Heart right ventricle (tissue), 16 donors: ENCODE data around the gene TRIM41. TPM values are rescaled to one million over a fixed set of nuclear protein-coding genes. Genes with fewer than 3 reads are reported as not detected.

Experiments
- ATAC-seq, 8 donors: fragments of 200-7000 bp; cut with Tn5 transposase; one replicate each; pipeline ENCODE4 v1.9.1; 2020; ENCODE audit warnings: mild to moderate bottlenecking in 8 of 8, moderate library complexity in 8 of 8, moderate number of reproducible peaks in 1 of 8
- DNase-seq, 2 donors: peaks; one replicate each; pipeline ENCODE4 v3.0.0-alpha.2; 2020
- H3K27ac ChIP-seq, 10 donors: fragments of 200-600 bp; sonication (generic) in 2 of 10; one replicate each; pipeline versions ENCODE4 v1.5.0 to v1.8.0; 2020 to 2022; ENCODE audit warnings: mild to moderate bottlenecking in 3 of 10
- H3K27me3 ChIP-seq, 7 donors: fragments of 200-600 bp; one replicate each; pipeline ENCODE4 v1.8.0; 2021 to 2022; ENCODE audit warnings: mild to moderate bottlenecking in 2 of 7
- H3K36me3 ChIP-seq, 9 donors: fragments of 200-600 bp; sonication (generic) in 1 of 9; one replicate each; pipeline versions ENCODE4 v1.5.0 to v1.8.0; 2020 to 2022; ENCODE audit warnings: mild to moderate bottlenecking in 2 of 9
- H3K4me1 ChIP-seq, 9 donors: fragments of 200-600 bp; sonication (generic) in 1 of 9; one replicate each; pipeline versions ENCODE4 v1.5.0 to v1.8.0; 2020 to 2022; ENCODE audit warnings: mild to moderate bottlenecking in 4 of 9
- H3K4me3 ChIP-seq, 10 donors: fragments of 200-600 bp; sonication (generic) in 2 of 10; one replicate each; pipeline versions ENCODE4 v1.5.0 to v1.8.0; 2020 to 2022; ENCODE audit warnings: mild to moderate bottlenecking in 7 of 10, moderate library complexity in 2 of 10
- H3K9me3 ChIP-seq, 11 donors: fragments of 200-600 bp in 10 of 11; sonication (generic) in 2 of 11; one replicate each; pipeline versions ENCODE4 v1.5.0 to v1.8.0; 2013 to 2022; ENCODE audit warnings: mild to moderate bottlenecking in 2 of 11, control low read depth in 1 of 11, moderate library complexity in 1 of 11
- CTCF ChIP-seq, 9 donors: fragments of 200-600 bp; sonication (generic) in 2 of 9; IDR thresholded peaks; one replicate each; pipeline versions ENCODE4 v1.5.0 to v1.8.0; 2021 to 2022; ENCODE audit warnings: antibody characterized with exemption in 9 of 9, mild to moderate bottlenecking in 5 of 9, moderate library complexity in 1 of 9
- WGBS, 2 donors: extraction: QIAGEN DNeasy Blood & Tissue Kit; methylation state at CpG; one replicate each; pipeline ENCODE4 v1.1.7; 2013; ENCODE audit warnings: inconsistent platforms in 1 of 2; 5-methylcytosine and 5-hydroxymethylcytosine counted together
- intact Hi-C, 10 donors: fragments of 100-400 bp; cut with DNase I; formaldehyde crosslinking; loops; one replicate each; pipeline versions ENCODE4 v1.11.1 to v1.14.2; 2022
- polyA plus RNA-seq, 2 donors: library from polyadenylated mRNA; stranded (reverse); fragments of 200-250 nt; gene quantifications; one replicate each; pipeline ENCODE4 v1.2.3, GENCODE V29; 2013
- total RNA-seq, 10 donors: library from RNA; stranded (reverse); fragmentation: NEBNext Ultra II Directional in 3 of 10; extraction: Animal tissue kit (Norgen Biotek cat#: 25700) in 3 of 10; gene quantifications; one replicate each; pipeline versions ENCODE4 v1.2.1 to v1.2.4, GENCODE V29; 2021 to 2023
- donor health status: Arrhythmogenic right ventricular cardiomyopathy.
- donor health status: ischemic (EF 13 %, LVEDD 7.1; RV severe dilation, severe dysfunction).
- donor health status: healthy with polysubstance abuse.
- donor health status: DM: no; HTN: yes; CAD: no.
- donor health status: DM: no; HTN: no; CAD: no.
- donor health status: ischemic (EF 25% LVEDD 6.9; RV normal size, moderate dysfunction).
- donor health status: ischemic (EF 25% LVEDD 5.7; RV mildly dilated, moderate dysfunction).
- donor health status: healthy.
- donor health status: DM: yes; HTN: yes; CAD: no.
- donor health status: Ischemic cardiomyopathy.
- donor health status: ischemic (EF 35%, LVEDD 5.7; RV mildly dilated, moderate dysfunction).
- donor health status: nonischemic (EF 11% LVEDD 7.7; RV severe dilation, severe dysfunction).
- donor health status: DM: yes; HTN: yes; CAD: no.
- donor health status: PGD.
- donor health status: ischemic (EF 29% LVEDD 5.4; RV normal size, mild dysfunction).
- donor health status: nonischemic (EF 23%, LVEDD 6.1; RV moderate dilation, normal function).

The TRIM41 gene
- total and polyA plus RNA-seq, 12 donors = 12.1 to 28.2 (median 25.2) TPM

- Histone ChIP-seq H3K36me3 (peaks cover 10 to 100% (median 89%) of the 10 kb centered on the region in 9 donors), H3K9me3 (no peaks in the 10 kb centered on the region), H3K4me3 (no peak overlapping the region), H3K4me1 (peaks cover 8 to 37% (median 28%) of the 10 kb centered on the region in 9 donors), H3K27ac (no peak overlapping the region), H3K27me3 (no peaks in the 10 kb centered on the region)
- WGBS, 2 donors = 87 to 91% methylated on average over 5 of the region's 5 CpGs
- no peak for ATAC-seq
- DNase-seq = no peak
- intact Hi-C loops = no loop called here
- no peak for TF ChIP-seq CTCF (IDR thresholded peaks at IDR 0.05)
Observed at GRCh38 chr5:181237729-181238385, 14.8 kb downstream of the TRIM41 start.

GRCh38 chr5:181239062-181239663 is 16.1 kb downstream of the TRIM41 start:
- WGBS, 2 donors = 90 to 91% methylated on average over 9 of the region's 9 CpGs
- intact Hi-C loops = no loop called here
- TF ChIP-seq CTCF (IDR thresholded peaks at IDR 0.05) = no peak

GRCh38 chr5:181241393-181241975 is 18.4 kb downstream of the TRIM41 start:
- Histone ChIP-seq H3K27me3 (no peaks in the 10 kb centered on the region), H3K36me3 (peaks cover 10 to 64% (median 58%) of the 10 kb centered on the region in 9 donors), H3K9me3 (no peaks in the 10 kb centered on the region), H3K4me1 (peaks cover 16 to 58% (median 45%) of the 10 kb centered on the region in 9 donors), H3K27ac (peak overlapping the region in 6 of 10 donors; percentile 95 to 99 (median 99)), H3K4me3 (peak overlapping the region in 5 of 10 donors; percentile 76 to 94 (median 80))
- TF ChIP-seq CTCF (IDR thresholded peaks at IDR 0.05) = no peak
- WGBS, 2 donors = 41% methylated on average over 6 of the region's 6 CpGs
- ATAC-seq = no peak
- no peak for DNase-seq
- intact Hi-C loops = loop anchor here in 2 of 10 donors (10.0 kb wide), 2 partner anchors 57 to 427 kb away; no protein-coding TSS in a partner anchor

More at GRCh38 chr5:181239062-181239663, 16.1 kb downstream of the TRIM41 start:
- ATAC-seq = no peak
- DNase-seq = no peak
- peaks cover 8 to 41% (median 30%) of the 10 kb centered on the region in 9 donors for H3K4me1 ChIP-seq
- no peaks in the 10 kb centered on the region for H3K27me3 ChIP-seq
- no peak overlapping the region for H3K27ac ChIP-seq
- no peaks in the 10 kb centered on the region for H3K9me3 ChIP-seq
- H3K4me3 ChIP-seq = no peak overlapping the region
- peaks cover 10 to 87% (median 80%) of the 10 kb centered on the region in 9 donors for H3K36me3 ChIP-seq

DNA sequence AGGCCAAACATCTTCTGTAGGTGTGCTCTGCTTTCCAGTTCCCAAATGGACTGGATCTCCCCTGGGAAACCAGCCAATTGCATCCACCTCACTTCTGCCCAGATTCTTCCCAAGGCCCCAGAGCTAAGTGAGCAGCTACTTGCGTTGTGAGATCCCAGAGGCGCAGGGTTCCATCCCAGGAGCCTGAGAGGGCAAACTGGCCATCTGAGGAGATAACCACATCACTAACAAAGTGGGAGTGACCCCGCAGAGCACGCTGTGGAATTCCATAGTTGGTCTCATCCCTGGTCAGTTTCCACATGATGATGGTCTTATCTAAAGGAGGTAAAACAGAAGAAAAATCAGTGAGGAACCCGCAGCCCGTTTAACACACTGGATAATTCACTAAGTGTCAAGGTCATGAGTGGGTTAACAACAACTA is 19.0 kb downstream of the TRIM41 start:
- WGBS, 2 donors = 28 to 30% methylated on average over 6 of the region's 6 CpGs

More for the DNA sequence above, 19.0 kb downstream of the TRIM41 start:
- no peaks in the 10 kb centered on the region for H3K9me3 ChIP-seq
- H3K27ac ChIP-seq = peak overlapping the region in 8 of 10 donors; percentile 91 to 99 (median 98)
- ATAC-seq (no peak), DNase-seq (no peak)
- H3K4me1 ChIP-seq = peaks cover 16 to 62% (median 45%) of the 10 kb centered on the region in 9 donors
- H3K4me3 ChIP-seq = peak overlapping the region in 9 of 10 donors; percentile 76 to 94 (median 81)
- no peak for TF ChIP-seq CTCF (IDR thresholded peaks at IDR 0.05)
- H3K27me3 ChIP-seq = no peaks in the 10 kb centered on the region
- intact Hi-C loops = loop anchor here in 2 of 10 donors (10.0 kb wide), 2 partner anchors 57 to 427 kb away; no protein-coding TSS in a partner anchor
- H3K36me3 ChIP-seq = peaks cover 10 to 58% (median 52%) of the 10 kb centered on the region in 9 donors
